Measurements from ENCODE around the gene ZNF490.

The ZNF490 gene

DNA sequence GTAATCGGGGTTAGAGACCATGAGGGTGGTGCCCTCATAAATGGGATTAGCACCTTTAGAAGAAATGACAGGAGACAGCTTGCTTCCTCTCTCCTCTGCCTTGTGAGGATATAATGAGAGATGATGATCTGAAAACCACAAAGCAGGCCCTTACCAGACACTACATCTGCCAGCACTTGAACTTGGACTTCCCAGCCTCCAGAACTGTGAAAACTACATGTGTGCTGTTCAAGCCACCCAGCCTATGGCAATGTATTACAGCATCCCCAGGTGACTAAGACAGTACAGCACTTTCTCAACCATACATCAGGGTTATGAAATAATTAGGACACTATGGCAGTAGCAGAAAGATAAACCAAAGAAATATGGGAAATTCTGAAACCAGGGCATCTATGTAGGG lies 66.8 kb downstream of the ZNF490 start:
- DNase-seq (ENCODE audit: low read depth) = no peak
